ENCODE measurements around the gene OR51L1. TPM values are rescaled to one million over a fixed set of nuclear protein-coding genes. Genes with fewer than 3 reads are reported as not detected.
"Not testable (repeated sequence)": the region's sequence is repeated elsewhere in the genome, so short reads cannot be mapped to it uniquely, and the experiment has no call there.

OR51L1 gene, protein sequence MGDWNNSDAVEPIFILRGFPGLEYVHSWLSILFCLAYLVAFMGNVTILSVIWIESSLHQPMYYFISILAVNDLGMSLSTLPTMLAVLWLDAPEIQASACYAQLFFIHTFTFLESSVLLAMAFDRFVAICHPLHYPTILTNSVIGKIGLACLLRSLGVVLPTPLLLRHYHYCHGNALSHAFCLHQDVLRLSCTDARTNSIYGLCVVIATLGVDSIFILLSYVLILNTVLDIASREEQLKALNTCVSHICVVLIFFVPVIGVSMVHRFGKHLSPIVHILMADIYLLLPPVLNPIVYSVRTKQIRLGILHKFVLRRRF
- not detected for total RNA-seq

DNA sequence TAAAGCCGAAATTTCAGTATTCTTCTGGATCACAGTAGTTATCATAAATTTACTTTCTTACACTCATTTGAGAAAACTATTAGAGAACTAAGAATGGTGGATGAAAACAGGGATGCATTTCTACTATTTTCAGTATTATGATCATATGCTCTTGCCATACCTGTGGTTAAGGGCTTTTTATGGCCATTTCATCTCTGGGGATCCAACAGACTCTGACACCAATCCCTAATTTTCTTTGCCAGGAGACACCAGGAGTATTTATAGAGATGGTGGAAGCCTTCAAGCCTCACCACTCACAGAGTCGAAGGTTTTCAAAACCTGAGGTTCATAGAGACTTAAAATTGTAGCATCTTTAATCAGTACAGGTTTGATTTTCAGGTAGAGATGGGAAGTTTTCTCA, at the start of gene OR51L1:
OR51L1 (plus strand) TSS at position 301 of the 400 bp plus-strand sequence. CDS start 4,132 bp downstream, outside the sequence.
- WGBS, 2 donors: 85 to 87% methylated on average over 2 of the region's 2 CpGs
- TF ChIP-seq POLR2A (IDR thresholded peaks at IDR 0.05) (no peak), EP300 (IDR thresholded peaks at IDR 0.05) (no peak)
- TF ChIP-seq, protein P1, sequence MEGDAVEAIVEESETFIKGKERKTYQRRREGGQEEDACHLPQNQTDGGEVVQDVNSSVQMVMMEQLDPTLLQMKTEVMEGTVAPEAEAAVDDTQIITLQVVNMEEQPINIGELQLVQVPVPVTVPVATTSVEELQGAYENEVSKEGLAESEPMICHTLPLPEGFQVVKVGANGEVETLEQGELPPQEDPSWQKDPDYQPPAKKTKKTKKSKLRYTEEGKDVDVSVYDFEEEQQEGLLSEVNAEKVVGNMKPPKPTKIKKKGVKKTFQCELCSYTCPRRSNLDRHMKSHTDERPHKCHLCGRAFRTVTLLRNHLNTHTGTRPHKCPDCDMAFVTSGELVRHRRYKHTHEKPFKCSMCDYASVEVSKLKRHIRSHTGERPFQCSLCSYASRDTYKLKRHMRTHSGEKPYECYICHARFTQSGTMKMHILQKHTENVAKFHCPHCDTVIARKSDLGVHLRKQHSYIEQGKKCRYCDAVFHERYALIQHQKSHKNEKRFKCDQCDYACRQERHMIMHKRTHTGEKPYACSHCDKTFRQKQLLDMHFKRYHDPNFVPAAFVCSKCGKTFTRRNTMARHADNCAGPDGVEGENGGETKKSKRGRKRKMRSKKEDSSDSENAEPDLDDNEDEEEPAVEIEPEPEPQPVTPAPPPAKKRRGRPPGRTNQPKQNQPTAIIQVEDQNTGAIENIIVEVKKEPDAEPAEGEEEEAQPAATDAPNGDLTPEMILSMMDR (IDR thresholded peaks at IDR 0.05): no peak
- Histone ChIP-seq H3K27ac (no peak within 1 kb of the TSS), H3K36me3 (no peaks in the 10 kb centered on the region), H3K27me3 (no peaks in the 10 kb centered on the region), H3K4me3 (no peak within 1 kb of the TSS), H3K4me1 (no peaks in the 10 kb centered on the region), H3K9me3 (no peaks in the 10 kb centered on the region)
- DNase-seq (ENCODE audit: low spot score in 2 of 2): no peak

DNA sequence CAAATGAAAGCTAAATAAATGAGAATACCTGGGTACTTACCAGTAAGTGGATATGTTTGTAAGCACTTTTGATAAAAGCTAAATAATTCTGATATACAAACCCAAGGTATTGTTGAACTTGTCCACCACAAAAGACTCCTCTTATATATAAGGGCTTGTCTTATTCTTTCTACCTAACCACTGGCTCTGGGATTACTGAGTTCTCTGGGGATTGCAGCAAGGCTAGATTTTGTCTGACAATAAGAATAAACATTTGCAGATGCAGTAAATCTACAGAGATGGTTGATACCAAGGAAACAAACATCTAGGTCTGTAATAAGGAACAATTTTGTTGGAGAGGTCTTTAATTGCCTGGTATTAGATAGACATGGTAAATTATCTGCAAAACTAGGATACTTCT, 47.1 kb upstream of the OR51L1 start, which contains the start of gene OR51A4:
OR51A4 (minus strand) TSS at position 101 of the 400 bp plus-strand sequence. CDS start 505 bp downstream, outside the sequence.
- H3K27ac ChIP-seq: no peak within 1 kb of the TSS
- DNase-seq (ENCODE audit: low spot score in 2 of 2): no peak
- no peaks in the 10 kb centered on the region for H3K9me3 ChIP-seq
- H3K27me3 ChIP-seq: no peaks in the 10 kb centered on the region
- no peaks in the 10 kb centered on the region for H3K4me1 ChIP-seq
- H3K36me3 ChIP-seq: no peaks in the 10 kb centered on the region
- no peak within 1 kb of the TSS for H3K4me3 ChIP-seq
- TF ChIP-seq EP300 (IDR thresholded peaks at IDR 0.05) (no peak), POLR2A (IDR thresholded peaks at IDR 0.05) (no peak)
- TF ChIP-seq, protein P1 (IDR thresholded peaks at IDR 0.05): no peak

DNA sequence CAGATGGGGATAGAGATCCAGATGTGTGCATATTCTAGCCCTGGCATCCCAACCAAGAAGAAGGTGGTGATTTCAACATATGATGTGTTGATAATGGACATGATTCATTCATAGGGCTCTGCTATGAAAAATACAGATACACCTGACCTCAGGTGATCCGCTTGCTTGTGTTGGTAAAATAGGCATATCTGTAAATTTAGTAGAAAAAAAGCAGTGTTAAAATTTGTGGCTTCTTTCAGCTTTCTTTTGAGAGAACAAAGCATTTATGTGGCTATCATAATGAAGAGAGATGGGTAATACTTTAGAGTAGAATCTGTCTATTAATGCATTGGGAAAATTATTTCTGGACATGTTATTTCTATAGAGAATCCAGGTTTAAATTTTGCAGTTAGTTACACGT, 39.0 kb upstream of the OR51L1 start, which contains the start of gene OR51A2:
OR51A2 (minus strand) TSS at position 101 of the 400 bp plus-strand sequence; CDS start at position 101, 0 bp downstream.
- H3K9me3 ChIP-seq, H3K27ac ChIP-seq: not testable (repeated sequence)
- 71 to 74% methylated on average over 2 of the region's 2 CpGs for WGBS, 2 donors

DNA sequence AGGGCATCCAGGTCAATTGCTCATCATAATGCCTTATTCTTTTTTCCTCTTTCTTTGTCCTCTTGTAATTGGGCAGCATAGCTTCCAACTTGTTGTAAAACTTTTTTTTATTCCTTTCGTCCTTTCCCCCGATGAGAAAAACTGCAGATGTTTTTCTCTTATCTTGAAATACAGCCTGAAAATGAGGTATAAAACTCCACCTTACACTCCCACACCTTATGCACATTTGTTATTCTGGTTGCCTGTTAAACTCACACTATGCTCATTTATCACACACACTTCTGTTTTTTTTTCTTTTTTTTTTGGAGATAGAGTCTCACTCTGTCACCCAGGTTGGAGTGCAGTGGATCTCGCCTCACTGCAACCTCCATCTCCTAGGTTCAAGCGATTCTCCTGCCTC, 37.3 kb upstream of the OR51L1 start:
- 68 to 78% methylated on average over 4 of the region's 4 CpGs for WGBS, 2 donors
- Histone ChIP-seq H3K9me3 (no peaks in the 10 kb centered on the region), H3K27ac (no peak overlapping the region), H3K36me3 (no peaks in the 10 kb centered on the region), H3K27me3 (no peaks in the 10 kb centered on the region), H3K4me3 (no peak overlapping the region), H3K4me1 (no peaks in the 10 kb centered on the region)
- DNase-seq (ENCODE audit: low spot score in 2 of 2): no peak
- TF ChIP-seq EP300 (IDR thresholded peaks at IDR 0.05) (no peak), POLR2A (IDR thresholded peaks at IDR 0.05) (no peak)
- TF ChIP-seq, protein P1 (IDR thresholded peaks at IDR 0.05): no peak

More for the DNA sequence above, 39.0 kb upstream of the OR51L1 start, which contains the start of gene OR51A2:
- H3K36me3 ChIP-seq; H3K4me3 ChIP-seq; DNase-seq (ENCODE audit: low spot score in 2 of 2); H3K4me1 ChIP-seq; H3K27me3 ChIP-seq: not testable (repeated sequence)

DNA sequence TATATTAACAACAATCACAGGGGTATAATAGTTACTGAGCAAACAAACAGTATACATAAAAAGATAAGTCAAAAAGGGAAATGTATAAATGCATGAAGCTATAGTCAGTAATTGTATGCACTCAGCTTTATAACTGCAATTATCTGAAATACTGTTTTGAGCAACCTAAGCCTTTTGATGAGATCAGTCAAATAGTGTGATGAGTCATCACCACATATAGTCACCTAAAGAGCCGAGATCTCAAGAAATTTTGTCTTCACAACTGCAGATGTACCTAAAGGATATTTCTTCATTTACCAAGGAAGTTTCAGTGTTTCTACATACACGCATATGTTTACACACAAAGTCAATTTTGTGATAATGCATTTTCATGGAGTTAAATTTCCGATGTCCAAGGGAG, 33.8 kb upstream of the OR51L1 start:
- DNase-seq (ENCODE audit: low spot score in 2 of 2): no peak
- Histone ChIP-seq H3K4me1 (no peaks in the 10 kb centered on the region), H3K27me3 (no peaks in the 10 kb centered on the region), H3K27ac (no peak overlapping the region), H3K4me3 (no peak overlapping the region), H3K36me3 (no peaks in the 10 kb centered on the region), H3K9me3 (peaks cover 0 to 8% (median 0%) of the 10 kb centered on the region in 4 donors)
- WGBS, 2 donors: 86 to 94% methylated on average over 3 of the region's 3 CpGs
- TF ChIP-seq, protein P1 (IDR thresholded peaks at IDR 0.05): no peak
- TF ChIP-seq EP300 (IDR thresholded peaks at IDR 0.05): no peak
